ENCODE measurements around the gene SLC12A6. TPM values are rescaled to one million over a fixed set of nuclear protein-coding genes. Genes with fewer than 3 reads are reported as not detected.

Gene SLC12A6
- total and polyA plus RNA-seq, 2 of the 13 experiments (the other 11 are each of a cell fraction or from before 2014, with no cell fraction given), result 15.2 to 30.1 TPM

DNA sequence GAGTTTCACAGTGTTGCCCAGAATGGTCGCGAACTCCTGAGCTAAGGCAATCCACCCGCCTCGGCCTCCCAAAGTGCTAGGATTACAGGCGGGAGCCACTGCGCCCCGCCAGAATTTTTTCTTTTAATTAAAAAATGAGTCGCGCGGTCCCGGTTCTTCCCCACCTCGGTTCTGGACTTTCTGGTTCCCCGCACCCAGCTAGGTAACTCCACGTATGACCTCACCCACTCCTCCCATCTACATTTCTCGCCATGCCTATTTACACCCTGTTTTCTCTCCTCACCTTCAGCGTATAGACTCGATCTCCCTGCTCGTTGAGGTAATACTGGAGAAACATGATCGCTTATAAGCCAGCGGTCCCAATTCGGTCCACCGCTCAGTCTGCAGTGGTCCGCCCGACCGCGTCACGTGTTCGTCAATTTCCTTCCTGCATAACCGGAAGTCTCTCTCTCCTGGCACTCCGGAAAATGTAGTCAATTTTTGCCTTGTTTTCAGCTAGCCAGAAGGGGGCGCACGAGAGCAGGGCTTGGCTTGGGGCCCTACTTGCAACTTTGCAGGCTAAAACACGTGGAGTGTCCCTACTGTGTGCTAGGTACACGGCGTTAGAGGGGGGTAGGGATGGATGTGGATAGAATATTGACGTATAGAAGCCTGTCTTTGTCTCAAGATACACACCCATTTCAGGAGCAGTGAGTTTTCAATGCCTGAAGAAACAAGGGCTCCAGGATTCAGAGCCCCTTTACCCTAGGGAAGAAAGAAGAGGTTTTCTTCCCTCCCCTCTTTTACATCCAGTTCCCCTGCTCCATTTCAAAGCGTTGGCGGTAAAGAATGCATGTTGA lies 5.4 kb upstream of the SLC12A6 start, which contains the start of the genes NOP10 and NUTM1 (continued):
- TF ChIP-seq HMGXB3 (CRISPR knock-in tag; IDR thresholded peaks at IDR 0.05; ENCODE audit: borderline replicate concordance) (0 out of 2 replicates have a peak, but pooled peaks have one; percentile 56), CREB1 (IDR thresholded peaks at IDR 0.05) (peak; percentile 85), CREB1 (CRISPR knock-in tag; IDR thresholded peaks at IDR 0.05) (peak; percentile 87), USF2 (IDR thresholded peaks at IDR 0.05; ENCODE audit: low read depth, low read length) (peak; percentile 93), USF2 (CRISPR knock-in tag; IDR thresholded peaks at IDR 0.05; ENCODE audit: borderline replicate concordance) (peak; percentile 95; the same call in 1 of the 2 replicates), ZNF777 (CRISPR knock-in tag; IDR thresholded peaks at IDR 0.05) (0 out of 2 replicates have a peak, but pooled peaks have one; percentile 50), MEF2D (CRISPR knock-in tag; IDR thresholded peaks at IDR 0.05) (peak; percentile 75), ZNF138 (CRISPR knock-in tag; IDR thresholded peaks at IDR 0.05; ENCODE audit: low read depth) (no peak), ZNF224 (CRISPR knock-in tag; IDR thresholded peaks at IDR 0.05) (no peak), HES4 (CRISPR knock-in tag; IDR thresholded peaks at IDR 0.05; ENCODE audit: borderline replicate concordance) (no peak), RARG (CRISPR knock-in tag; IDR thresholded peaks at IDR 0.05; ENCODE audit: low read depth) (no peak), ZKSCAN1 (IDR thresholded peaks at IDR 0.05; ENCODE audit: low read length) (peak; percentile 100), ZNF44 (CRISPR knock-in tag; IDR thresholded peaks at IDR 0.05) (peak; percentile 47; the same call in 1 of the 2 replicates), ZNF788 (CRISPR knock-in tag; IDR thresholded peaks at IDR 0.05; ENCODE audit: borderline replicate concordance) (peak; percentile 66; the same call in 1 of the 2 replicates), ZNF441 (CRISPR knock-in tag; IDR thresholded peaks at IDR 0.05; ENCODE audit: borderline replicate concordance) (0 out of 2 replicates have a peak, but pooled peaks have one; percentile 38), ZNF780A (CRISPR knock-in tag; IDR thresholded peaks at IDR 0.05) (no peak)
- TF ChIP-seq, protein P1, sequence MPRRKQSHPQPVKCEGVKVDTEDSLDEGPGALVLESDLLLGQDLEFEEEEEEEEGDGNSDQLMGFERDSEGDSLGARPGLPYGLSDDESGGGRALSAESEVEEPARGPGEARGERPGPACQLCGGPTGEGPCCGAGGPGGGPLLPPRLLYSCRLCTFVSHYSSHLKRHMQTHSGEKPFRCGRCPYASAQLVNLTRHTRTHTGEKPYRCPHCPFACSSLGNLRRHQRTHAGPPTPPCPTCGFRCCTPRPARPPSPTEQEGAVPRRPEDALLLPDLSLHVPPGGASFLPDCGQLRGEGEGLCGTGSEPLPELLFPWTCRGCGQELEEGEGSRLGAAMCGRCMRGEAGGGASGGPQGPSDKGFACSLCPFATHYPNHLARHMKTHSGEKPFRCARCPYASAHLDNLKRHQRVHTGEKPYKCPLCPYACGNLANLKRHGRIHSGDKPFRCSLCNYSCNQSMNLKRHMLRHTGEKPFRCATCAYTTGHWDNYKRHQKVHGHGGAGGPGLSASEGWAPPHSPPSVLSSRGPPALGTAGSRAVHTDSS (CRISPR knock-in tag; conservative IDR thresholded peaks at IDR 0.05), result no peak
- TF ChIP-seq, protein P2, sequence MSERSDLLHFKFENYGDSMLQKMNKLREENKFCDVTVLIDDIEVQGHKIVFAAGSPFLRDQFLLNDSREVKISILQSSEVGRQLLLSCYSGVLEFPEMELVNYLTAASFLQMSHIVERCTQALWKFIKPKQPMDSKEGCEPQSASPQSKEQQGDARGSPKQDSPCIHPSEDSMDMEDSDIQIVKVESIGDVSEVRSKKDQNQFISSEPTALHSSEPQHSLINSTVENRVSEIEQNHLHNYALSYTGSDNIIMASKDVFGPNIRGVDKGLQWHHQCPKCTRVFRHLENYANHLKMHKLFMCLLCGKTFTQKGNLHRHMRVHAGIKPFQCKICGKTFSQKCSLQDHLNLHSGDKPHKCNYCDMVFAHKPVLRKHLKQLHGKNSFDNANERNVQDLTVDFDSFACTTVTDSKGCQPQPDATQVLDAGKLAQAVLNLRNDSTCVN (CRISPR knock-in tag; IDR thresholded peaks at IDR 0.05; ENCODE audit: borderline replicate concordance), result no peak; the same call in 1 of the 2 replicates

Measured in HepG2 (cell line).